NCI-H2196 treated with DMSO at 0.1 percent for 48 hours (cell line): ENCODE results near the gene C11orf87.

Source experiments
- DNase-seq: peaks from one replicate; lab custom pipeline; 2025; ENCODE audit not compliant: unreplicated experiment; lab: John Stamatoyannopoulos, UW

Gene C11orf87

GRCh38 chr11:109421981-109422869, at the start of gene C11orf87:
C11orf87 (plus strand) TSS chr11:109422190; CDS start chr11:109423634, 1,444 bp downstream.
- no peak for DNase-seq

DNA sequence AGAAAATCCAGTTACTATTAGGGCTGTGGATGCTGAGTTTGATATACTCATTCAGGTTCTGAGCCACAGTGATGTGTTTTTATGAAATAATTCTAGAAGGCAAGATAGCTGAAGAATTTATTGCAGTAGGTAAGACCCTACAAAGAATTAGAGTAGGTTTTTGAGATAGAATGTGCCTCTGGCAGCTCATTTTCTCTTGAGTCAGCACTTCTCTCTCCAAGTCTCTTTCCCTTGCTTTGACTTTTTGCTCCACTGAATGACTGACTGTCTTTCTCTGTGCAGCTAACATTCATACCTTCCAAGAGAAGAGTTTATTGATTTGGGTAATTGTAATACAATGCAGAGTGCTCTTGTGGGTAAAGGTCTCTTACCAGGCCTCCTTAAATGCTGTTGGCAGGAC, 48.0 kb upstream of the C11orf87 start:
- no peak for DNase-seq

DNA sequence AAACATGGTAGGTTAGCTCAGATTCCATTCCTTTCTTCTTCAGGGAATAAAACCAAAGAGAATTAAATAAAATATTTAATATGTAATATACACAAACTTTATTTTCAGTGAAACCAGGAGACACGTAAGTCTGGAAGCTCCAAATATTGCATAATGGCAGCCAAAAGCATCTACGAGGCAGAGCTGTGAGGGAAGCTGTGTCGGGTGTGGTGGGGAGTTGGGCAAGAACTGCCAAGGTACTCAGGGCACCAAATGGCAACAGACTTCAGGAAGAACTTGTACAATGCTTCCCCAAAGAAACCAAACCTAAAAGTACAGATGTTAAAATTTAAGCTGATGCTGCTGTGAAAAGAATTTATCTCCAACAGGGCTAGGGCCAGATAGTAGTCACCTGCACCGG, 47.5 kb upstream of the C11orf87 start:
- DNase-seq = no peak

DNA sequence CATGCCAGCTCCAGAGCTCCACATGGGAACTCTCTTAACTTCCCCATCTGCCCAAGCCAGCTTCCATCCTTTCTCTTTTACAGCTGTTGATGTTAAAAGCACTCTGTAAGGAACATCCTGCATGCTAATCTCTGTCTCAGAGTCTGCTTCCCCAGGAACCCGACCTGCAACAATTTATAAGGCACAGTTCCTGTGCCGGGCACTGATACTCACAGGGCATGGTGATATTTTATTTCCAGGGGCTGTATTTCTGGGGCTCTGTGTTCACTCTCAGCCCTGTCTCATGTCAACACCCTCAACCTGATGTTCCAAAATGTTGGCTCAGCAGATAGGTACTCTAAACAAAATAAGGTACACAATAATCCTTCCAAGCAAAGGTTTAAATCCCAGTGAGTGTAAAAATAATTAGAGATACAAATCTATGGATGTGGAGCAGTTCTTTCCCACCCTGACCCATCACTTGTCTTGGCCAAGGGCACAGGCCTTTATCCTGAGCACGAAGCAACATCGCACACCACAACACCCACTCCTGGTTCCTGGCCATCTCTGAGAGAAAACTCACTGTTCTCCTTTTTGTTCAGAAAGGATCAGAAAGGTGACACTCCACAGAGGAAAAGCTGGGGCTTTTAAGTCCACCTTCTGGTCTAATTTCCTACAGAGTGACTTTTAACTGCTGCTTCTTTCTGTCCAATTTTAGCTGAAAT, 44.8 kb upstream of the C11orf87 start:
- DNase-seq = no peak

DNA sequence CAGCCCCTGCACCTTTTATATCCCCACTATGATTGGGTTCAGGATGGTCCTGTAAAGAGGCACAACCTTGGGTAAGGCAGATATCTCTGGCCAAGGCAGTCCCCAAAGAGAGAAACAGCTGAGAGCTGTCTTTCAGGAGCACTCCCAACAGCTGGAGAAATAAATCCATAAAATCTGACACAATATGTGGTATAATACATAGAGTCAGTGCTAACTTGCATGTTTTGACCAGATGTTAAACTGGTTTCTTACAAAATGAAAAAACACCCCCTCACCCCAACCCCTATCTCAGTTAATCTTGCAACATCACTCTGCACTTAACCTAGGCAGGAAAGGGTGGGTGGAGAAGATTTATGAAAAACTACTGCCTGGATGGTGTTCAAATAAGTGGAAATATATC, 44.0 kb upstream of the C11orf87 start:
- DNase-seq = no peak

GRCh38 chr11:109383306-109383705, 38.7 kb upstream of the C11orf87 start:
- no peak for DNase-seq

DNA sequence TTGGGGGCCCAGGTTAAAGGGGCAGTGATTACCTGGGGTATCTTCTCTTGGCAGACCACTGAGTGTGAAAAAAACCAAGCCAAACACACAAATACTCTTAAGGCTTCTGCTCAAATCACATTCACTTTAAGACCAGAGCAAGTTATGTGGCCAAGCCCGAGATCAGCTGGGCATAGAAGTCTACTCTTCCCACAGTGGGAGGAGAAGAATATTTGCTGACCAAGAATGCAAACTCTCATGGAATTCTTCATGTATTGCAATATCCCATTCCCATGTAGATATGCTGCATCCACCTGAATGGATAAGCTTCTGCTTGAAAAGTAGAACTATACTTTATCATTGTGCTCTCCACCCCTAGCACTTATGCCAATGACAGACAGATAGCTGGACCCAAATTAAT, 37.1 kb upstream of the C11orf87 start:
- no peak for DNase-seq

- no peak for DNase-seq
Observed at GRCh38 chr11:109388982-109389381, 33.0 kb upstream of the C11orf87 start.

GRCh38 chr11:109390752-109391151, 31.2 kb upstream of the C11orf87 start:
- no peak for DNase-seq

DNA sequence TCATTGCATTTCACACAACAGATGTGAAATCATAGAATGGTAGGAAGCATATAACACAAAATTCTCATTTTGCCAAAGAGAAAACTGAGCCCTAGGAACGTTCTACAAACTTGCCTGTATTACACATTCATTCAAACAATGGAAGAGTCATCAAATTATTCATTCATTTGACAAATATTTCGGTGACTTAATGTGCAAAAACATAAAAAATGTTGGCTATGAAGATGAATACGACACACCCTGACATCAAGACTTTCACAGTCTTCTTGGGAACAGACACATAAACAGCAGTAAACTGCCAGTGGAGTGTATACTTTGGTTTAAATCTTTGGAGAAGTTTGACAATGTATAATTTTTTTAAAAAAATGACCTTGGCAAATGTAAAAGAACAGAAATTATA, 20.4 kb upstream of the C11orf87 start:
- DNase-seq = no peak

DNA sequence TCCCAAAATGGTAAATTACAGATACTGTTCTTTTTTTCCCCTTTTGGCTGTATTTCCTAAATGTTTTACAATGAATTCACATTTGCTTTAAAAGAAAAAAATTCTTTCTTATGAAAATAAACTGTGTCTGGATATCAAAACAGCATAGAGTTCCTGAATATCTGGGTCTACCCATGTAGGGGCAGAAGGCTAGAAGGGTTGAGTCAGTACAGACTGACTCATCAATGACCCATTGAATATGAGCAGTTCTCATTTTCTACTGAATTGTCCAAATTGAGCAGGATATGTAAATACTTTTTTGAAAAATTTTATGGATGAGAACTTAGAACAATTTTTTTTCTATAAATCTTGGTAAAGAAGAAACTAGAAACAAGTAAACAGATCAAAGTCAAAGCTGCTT, 16.3 kb upstream of the C11orf87 start:
- DNase-seq = no peak

DNA sequence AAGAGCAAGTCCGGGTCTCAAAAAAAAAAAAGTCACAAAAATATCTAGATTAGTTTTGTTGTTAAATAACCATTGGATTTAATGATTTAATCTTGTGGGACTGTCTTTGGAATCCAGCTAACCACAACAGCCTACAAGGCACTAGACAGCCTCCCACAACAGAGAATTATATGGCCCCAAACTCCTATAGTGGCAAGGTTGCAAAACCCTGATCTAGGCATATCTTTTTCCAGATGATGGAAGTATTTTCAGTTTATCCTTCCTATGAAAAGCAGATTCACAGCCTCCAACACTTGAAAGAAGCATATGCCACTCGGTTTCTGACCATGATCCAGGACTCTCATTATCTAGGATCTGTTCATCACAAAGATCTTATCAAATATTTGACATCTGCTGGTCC, 5.4 kb upstream of the C11orf87 start:
- no peak for DNase-seq

GRCh38 chr11:109422870-109423465, 978 bp downstream of the C11orf87 start:
- DNase-seq = no peak

DNA sequence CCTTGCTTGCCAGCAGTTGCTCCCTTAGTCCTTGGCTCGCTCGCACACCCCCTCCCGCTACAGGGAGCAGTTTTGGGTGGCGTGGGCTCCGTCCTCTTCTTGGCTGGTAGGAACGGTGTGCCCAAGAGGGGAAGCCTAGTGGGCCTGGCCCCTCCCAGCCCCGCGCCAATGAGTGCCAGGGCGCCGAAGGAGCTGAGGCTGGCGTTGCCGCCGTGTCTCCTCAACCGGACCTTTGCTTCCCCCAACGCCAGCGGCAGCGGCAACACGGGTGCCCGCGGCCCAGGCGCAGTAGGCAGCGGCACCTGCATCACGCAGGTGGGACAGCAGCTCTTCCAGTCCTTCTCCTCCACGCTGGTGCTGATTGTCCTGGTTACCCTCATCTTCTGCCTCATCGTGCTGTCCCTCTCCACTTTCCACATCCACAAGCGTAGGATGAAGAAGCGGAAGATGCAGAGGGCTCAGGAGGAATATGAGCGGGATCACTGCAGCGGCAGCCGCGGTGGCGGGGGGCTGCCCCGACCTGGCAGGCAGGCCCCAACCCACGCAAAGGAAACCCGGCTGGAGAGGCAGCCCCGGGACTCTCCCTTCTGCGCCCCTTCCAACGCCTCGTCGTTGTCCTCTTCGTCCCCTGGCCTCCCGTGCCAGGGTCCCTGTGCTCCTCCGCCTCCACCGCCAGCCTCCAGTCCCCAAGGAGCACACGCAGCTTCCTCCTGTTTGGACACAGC, 1.6 kb downstream of the C11orf87 start:
- DNase-seq = no peak

DNA sequence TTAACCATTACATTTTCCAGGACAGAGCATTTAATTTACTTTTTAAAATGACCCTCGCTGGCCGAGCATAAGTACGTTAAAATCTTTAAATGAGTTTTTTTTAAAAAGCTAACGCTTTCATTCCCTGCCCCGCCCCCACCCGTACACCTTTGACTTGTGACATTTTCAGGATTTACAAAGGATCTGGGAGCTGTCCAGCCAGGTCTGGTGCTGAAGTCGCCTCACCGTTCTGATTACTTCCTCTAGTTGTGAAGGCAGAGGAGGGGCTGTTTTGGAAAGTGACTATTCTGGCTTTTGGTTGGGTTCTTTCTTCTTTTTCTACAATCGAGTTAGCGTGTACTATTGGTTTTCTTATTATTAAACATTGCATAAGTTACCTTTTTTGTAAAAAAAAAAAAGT, 2.9 kb downstream of the C11orf87 start:
- DNase-seq = no peak

- DNase-seq = no peak
Observed at GRCh38 chr11:109425554-109425953, 3.6 kb downstream of the C11orf87 start.

GRCh38 chr11:109426442-109427240, 4.7 kb downstream of the C11orf87 start:
- no peak for DNase-seq

GRCh38 chr11:109432105-109432504, 10.1 kb downstream of the C11orf87 start:
- no peak for DNase-seq

DNA sequence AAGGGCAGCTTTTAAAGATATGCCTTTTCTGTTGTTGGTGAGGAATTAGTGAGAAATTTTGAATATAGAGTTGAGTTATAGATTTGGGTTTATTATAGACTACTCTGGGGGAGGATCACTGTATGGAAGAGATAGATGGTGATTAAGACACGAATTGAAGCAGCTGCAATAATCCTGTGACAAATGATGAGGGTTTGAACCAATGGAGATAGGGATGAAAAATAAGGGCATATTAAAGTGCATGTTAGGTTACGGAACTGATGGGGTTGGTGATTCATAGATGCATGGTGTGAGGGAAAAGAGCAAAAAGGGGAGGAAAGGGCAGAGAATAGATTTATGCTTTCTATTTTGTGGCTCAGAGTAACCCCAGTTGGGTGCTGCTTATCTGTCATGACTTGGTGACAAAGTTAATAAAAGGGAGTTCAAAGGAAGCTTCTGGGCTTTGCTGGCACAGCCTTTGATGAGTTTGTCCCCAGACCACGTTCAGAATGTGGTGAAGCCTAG, 11.8 kb downstream of the C11orf87 start:
- no peak for DNase-seq

DNA sequence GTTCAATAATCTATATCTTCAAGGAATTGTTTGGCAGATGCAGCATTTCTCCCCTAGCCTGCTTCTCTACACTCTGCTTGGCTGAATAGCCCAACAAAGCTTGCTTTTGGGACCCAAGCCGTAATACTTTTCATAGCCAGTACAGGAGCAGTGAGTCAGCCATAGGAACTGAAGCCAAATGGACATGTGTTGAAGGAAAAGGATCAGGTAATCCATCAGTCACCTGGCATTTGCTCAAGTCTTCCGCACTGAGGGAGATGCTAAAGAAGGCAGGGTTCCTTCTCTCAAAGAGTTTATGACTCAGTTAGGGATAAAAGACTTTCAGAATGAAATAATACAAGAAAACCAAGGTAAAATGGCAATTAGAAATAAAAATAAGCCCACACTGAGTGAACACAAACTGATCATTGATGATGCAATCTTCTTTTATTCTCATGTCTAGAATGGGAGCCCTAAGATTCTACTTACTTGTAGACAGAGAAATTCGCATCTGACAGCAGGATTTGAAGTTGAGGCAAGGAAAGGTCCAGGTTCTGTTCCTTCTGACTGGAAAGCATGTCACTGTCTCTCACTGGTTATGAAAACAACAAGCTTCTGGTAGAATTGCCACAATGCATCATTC, 13.2 kb downstream of the C11orf87 start:
- DNase-seq = no peak
